GM12873 (cell line): ENCODE measurements around the gene NUP188.

ENCODE experiments used
- TF ChIP-seq, protein P1 (sequence below): IDR thresholded peaks from 2 replicates; pipeline ENCODE4 v1.5.1; 2012; ENCODE audit warnings: low read depth, mild to moderate bottlenecking, moderate library complexity, low read length, control low read depth; ENCODE audit not compliant: insufficient read depth; ENCODE audit errors: missing control alignments

The NUP188 gene

DNA sequence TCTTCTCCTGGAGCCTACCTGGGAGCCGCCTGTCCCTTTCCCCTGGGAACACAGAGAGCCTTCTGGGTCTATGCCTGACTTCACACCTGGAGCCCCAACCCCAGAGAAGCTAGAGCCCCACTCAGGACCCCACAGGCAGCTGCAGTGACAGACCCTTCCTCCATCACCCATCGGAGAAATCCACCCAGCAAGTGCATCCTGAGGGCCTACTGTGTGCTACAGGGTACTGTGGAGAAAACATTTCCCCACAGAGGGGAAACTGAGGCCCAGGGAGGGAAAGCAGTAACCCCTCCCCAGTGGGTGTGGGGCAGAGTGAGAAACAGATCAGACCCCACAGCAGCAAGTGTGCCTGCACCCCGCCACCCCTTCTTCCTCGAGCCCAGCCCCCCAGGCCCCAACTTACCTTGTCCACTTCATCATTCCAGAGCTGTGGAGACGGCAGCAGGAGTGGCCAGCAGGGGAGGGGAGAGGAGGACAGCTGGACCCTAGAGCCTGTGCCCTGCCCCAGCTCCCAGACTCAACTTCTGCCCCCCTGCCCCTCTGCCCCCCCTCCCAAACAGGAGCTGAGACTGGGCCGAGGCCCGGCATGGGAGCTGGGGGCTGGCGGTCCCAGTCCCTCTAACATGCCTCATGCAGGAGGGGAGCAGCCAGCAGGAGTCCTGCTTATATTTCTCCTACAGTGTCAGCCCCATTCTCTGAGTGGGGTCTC is 62.9 kb downstream of the NUP188 start:
- TF ChIP-seq, protein P1, sequence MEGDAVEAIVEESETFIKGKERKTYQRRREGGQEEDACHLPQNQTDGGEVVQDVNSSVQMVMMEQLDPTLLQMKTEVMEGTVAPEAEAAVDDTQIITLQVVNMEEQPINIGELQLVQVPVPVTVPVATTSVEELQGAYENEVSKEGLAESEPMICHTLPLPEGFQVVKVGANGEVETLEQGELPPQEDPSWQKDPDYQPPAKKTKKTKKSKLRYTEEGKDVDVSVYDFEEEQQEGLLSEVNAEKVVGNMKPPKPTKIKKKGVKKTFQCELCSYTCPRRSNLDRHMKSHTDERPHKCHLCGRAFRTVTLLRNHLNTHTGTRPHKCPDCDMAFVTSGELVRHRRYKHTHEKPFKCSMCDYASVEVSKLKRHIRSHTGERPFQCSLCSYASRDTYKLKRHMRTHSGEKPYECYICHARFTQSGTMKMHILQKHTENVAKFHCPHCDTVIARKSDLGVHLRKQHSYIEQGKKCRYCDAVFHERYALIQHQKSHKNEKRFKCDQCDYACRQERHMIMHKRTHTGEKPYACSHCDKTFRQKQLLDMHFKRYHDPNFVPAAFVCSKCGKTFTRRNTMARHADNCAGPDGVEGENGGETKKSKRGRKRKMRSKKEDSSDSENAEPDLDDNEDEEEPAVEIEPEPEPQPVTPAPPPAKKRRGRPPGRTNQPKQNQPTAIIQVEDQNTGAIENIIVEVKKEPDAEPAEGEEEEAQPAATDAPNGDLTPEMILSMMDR = no peak

DNA sequence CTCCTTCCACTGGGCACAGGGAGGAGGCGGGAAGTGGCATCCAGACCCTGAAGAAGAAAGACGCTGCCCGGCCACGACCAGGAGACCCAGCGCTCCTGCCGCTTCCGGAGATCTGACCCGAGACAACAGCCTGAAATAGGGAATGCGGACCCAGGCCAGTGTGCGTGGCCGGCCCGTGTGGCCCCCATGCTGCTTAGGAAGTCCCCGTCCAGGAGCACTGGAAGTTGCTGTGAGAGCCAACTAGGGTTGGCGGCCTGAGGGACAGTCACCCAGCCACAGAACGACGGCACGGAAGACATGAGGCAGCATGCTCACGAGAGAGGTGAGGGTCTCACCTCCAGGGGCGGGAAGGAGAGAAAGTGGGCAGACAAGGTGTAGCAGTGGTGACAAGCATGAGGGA is 63.7 kb downstream of the NUP188 start:
- TF ChIP-seq, protein P1 = no peak

DNA sequence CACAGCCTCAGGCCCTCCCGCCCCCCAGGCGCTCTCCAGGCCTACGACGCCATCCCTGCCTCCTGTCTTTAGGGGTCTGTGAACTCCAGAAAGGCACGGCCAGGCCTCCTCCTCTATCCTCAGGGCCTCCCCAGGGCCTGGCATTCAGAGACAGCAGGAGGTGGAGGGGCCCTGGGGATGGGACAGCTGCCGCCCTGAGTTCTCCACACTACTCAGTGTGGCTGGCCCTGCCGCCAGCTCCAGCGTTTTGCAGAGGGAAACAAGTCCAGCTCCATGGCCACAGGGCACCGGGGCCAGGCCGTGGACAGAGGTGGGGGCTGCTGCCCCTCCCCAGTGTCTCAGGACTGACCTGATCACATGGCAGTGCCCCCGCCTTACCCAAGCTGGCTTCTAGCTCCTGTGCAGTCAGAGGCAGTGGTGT is 64.3 kb downstream of the NUP188 start:
- TF ChIP-seq, protein P1 = no peak

DNA sequence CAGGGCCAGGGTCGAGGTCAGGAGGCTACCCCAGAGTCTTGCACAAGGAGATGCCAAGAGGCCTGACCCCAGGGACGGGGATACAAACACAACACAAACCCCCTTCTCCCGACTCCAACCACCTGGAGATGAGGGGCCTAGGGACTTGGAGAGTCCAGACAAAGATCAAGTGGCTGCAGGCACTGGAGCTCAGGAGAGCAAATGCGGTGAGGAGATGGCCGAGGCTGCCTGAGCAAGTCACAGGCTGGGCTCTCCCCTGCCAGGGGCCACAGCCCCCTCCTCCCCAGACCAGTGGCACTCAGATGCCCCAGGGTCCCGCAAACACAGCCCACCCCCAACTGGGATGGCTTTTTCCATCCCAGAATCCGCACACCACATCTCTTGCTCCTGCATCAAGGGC is 64.8 kb downstream of the NUP188 start:
- TF ChIP-seq, protein P1 = no peak

DNA sequence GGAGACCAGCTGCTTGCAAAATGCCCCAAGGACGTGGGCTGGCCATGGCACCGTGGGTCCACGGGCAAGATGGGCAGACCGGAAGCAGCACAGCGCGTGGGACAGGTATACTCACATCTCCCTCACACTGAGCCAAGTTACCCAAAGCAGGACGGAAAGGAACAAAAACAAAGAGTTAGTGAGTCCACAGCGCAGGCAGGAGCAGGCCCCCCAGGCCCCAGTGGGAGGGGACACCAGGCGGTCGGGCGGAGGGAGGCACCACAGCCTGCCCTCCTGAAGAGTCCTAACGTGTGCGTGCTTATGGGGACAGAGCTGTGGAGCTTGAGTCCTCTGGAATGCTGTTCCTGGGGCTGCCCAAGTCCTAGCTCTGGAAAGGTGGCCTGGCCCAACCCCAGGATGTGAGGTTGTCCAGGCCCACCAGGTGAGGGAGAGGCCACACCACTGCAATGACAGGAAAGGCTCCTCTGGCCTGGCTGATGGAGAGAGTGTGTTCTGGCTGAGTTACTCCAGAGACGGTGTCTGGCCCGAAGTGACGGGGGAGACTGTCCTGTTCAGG is 65.5 kb downstream of the NUP188 start:
- TF ChIP-seq, protein P1 = no peak

DNA sequence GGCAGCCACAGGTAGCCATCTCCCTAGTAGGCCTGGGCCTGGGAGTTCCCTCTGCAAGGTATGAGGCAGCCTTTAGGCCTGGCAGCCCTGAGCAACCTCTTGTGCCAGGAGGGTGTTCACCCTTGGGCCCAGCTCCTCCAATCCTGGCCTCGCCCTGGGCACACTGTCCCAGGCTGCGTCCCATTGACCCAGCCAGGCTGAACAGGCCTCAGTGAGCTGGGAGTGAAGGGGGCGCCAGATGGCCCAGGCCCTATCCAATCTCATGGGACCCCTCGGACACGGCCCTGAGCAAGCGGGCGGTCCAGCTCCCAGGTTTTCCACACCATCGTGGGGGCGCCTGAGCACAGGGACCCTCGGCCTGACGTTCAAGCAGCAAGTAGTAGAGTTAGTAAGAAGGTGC is 66.2 kb downstream of the NUP188 start:
- TF ChIP-seq, protein P1 = no peak

DNA sequence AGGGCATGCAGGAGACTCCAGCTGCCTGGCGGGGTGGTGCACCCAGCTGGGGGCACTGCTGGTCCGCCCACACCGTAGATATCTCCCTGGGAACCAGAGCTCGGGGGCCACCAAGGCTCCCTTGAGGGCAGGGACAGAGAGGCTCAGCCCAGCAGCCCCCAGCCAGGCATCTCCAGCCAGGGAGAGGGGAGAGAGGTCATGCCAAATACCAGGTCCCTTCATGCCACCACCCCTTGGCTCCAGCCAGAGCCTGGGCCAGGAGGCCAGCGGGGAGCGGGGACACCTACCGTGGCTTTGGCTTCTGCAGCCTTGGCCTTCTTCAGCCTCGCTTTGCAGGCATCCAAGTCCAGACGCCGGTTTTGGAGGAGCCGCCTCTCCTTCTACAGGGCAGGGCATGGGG is 66.6 kb downstream of the NUP188 start:
- TF ChIP-seq, protein P1 = no peak
